Transverse colon (tissue), 4 donors: Measurements from ENCODE around the gene METTL9. TPM values are rescaled to one million over a fixed set of nuclear protein-coding genes. Genes with fewer than 3 reads are reported as not detected.
A peak's percentile ranks its signal among the peaks of the same experiment; 100 is the strongest.

Experiments used
- DNase-seq: peaks from one replicate; pipeline ENCODE4 v3.0.0-alpha.2; 2019
- H3K27ac ChIP-seq, 4 donors: fragments of 200-600 bp; sonication (generic); 2 replicates each; pipeline ENCODE4 v1.5.1; 2016 to 2018; ENCODE audit warnings: inconsistent platforms in 4 of 4
- H3K27me3 ChIP-seq: fragments of 200-600 bp; sonication (generic); 2 replicates; pipeline ENCODE4 v1.5.1; 2017; ENCODE audit warnings: inconsistent platforms
- H3K36me3 ChIP-seq, 4 donors: fragments of 200-600 bp; sonication (generic); 2 replicates each; pipeline ENCODE4 v1.5.1; 2017 to 2019; ENCODE audit warnings: inconsistent platforms in 4 of 4
- H3K4me1 ChIP-seq, 4 donors: fragments of 200-600 bp; sonication (generic); 2 replicates each; pipeline ENCODE4 v1.5.1; 2017 to 2020; ENCODE audit warnings: inconsistent platforms in 4 of 4
- H3K4me3 ChIP-seq, 4 donors: fragments of 200-600 bp; sonication (generic); 1 replicate in 1 of 4; 2 replicates in 3 of 4; pipeline versions ENCODE4 v1.5.1 to v1.6.1; 2017 to 2019; ENCODE audit warnings: inconsistent platforms in 4 of 4
- H3K9me3 ChIP-seq, 2 donors: fragments of 200-600 bp; sonication (generic); 2 replicates each; pipeline ENCODE4 v1.5.1; 2017 to 2019; ENCODE audit warnings: inconsistent platforms in 2 of 2
- CTCF ChIP-seq, 5 experiments: fragments of 200-600 bp in 3 of 5; fragments of 450-650 bp in 2 of 5; sonication (generic) in 3 of 5; IDR thresholded peaks; 1 replicate in 2 of 5; 2 replicates in 3 of 5; pipeline ENCODE4 v1.5.1; 2016 to 2017; ENCODE audit warnings: antibody characterized with exemption in 5 of 5, inconsistent platforms in 3 of 5, mild to moderate bottlenecking in 2 of 5, moderate library complexity in 1 of 5
- EP300 ChIP-seq: sonication (generic); formaldehyde crosslinking; IDR thresholded peaks from one replicate; pipeline ENCODE4 v1.6.1; 2017; ENCODE audit warnings: antibody characterized with exemption, low read depth
- POLR2A ChIP-seq: fragments of 450-650 bp; IDR thresholded peaks from one replicate; pipeline ENCODE4 v1.6.1; 2016; ENCODE audit warnings: antibody characterized with exemption, mild to moderate bottlenecking, moderate library complexity
- POLR2AphosphoS5 ChIP-seq, 3 donors: sonication (generic); formaldehyde crosslinking; IDR thresholded peaks; one replicate each; pipeline ENCODE4 v1.6.1; 2016; ENCODE audit warnings: antibody characterized with exemption in 3 of 3
- WGBS, 2 donors: methylation state at CpG; one replicate each; pipeline ENCODE4 v1.1.5; 2018; ENCODE audit warnings: low coverage in 1 of 2; 5-methylcytosine and 5-hydroxymethylcytosine counted together
- in situ Hi-C, 4 donors: fragments of 200-750 bp; cut with MboI; loops; one replicate each; pipeline versions ENCODE4 v1.15.0 to v1.15.1; 2017; ENCODE audit warnings: low sequenced_read_pairs in 3 of 4, low pct_ligation_motif_present in 1 of 4, low pct_unique_long_range_greater_than_20kb in 1 of 4
- intact Hi-C: fragments of 100-400 bp; cut with DNase I; formaldehyde crosslinking; loops from one replicate; pipeline ENCODE4 v1.15.1; 2023; ENCODE audit warnings: low total_unique reads
- total RNA-seq, 4 donors: library from RNA; depleted of rRNA; stranded (reverse); fragments of >200 nt; gene quantifications; one replicate each; pipeline ENCODE4 v1.1.0, GENCODE V29; 2016

Gene METTL9
- total RNA-seq, 4 donors from 2014 or later = 41.9 to 116 (median 67.5) TPM

GRCh38 chr16:21644674-21645073, 45.3 kb downstream of the METTL9 start:
- no peak for DNase-seq
- 77 to 83% methylated on average over 4 of the region's 4 CpGs for WGBS, 2 donors
- TF ChIP-seq CTCF (IDR thresholded peaks at IDR 0.05) (no peak), EP300 (no peak), POLR2AphosphoS5 (IDR thresholded peaks at IDR 0.05) (no peak), POLR2A (no peak)

GRCh38 chr16:21645261-21645721, 45.9 kb downstream of the METTL9 start:
- H3K27ac ChIP-seq = peak overlapping the region; percentile 60 to 66 (median 62)
- intact Hi-C loops = loop anchor here (10.0 kb wide), 1 partner anchor 60 kb away; no protein-coding TSS in a partner anchor
- H3K4me3 ChIP-seq = peak overlapping the region in 3 of 4 donors; percentile 11 to 28 (median 19)

More at GRCh38 chr16:21644674-21645073, 45.3 kb downstream of the METTL9 start:
- Histone ChIP-seq H3K4me1 (peaks cover 4 to 23% (median 14%) of the 10 kb centered on the region in 4 donors), H3K27me3 (no peaks in the 10 kb centered on the region), H3K4me3 (no peak overlapping the region), H3K27ac (peak overlapping the region; percentile 60 to 66 (median 62)), H3K36me3 (no peaks in the 10 kb centered on the region), H3K9me3 (no peaks in the 10 kb centered on the region)
- intact Hi-C loops = loop anchor here (10.0 kb wide), 1 partner anchor 60 kb away; no protein-coding TSS in a partner anchor
- in situ Hi-C loops = loop anchor here in 1 of 4 donors (10.0 kb wide), 1 partner anchor 50 kb away; the partner anchor contains the start of gene METTL9

GRCh38 chr16:21646091-21646490, 46.7 kb downstream of the METTL9 start:
- WGBS, 2 donors = 64 to 73% methylated on average over 5 of the region's 5 CpGs
- no peaks in the 10 kb centered on the region for H3K9me3 ChIP-seq
- peak overlapping the region; percentile 60 to 66 (median 62) for H3K27ac ChIP-seq
- in situ Hi-C loops (loop anchor here in 1 of 4 donors (10.0 kb wide), 1 partner anchor 51 kb away; the partner anchor contains the start of gene METTL9), intact Hi-C loops (loop anchor here (10.0 kb wide), 1 partner anchor 61 kb away; no protein-coding TSS in a partner anchor)
- peaks cover 4 to 23% (median 14%) of the 10 kb centered on the region in 4 donors for H3K4me1 ChIP-seq
- DNase-seq = no peak
- TF ChIP-seq POLR2A (no peak), EP300 (no peak), POLR2AphosphoS5 (IDR thresholded peaks at IDR 0.05) (no peak), CTCF (IDR thresholded peaks at IDR 0.05) (no peak)
- H3K36me3 ChIP-seq = no peaks in the 10 kb centered on the region
- H3K4me3 ChIP-seq = peak overlapping the region in 1 of 4 donors; percentile 28
- no peaks in the 10 kb centered on the region for H3K27me3 ChIP-seq

More at GRCh38 chr16:21645261-21645721, 45.9 kb downstream of the METTL9 start:
- DNase-seq = no peak
- TF ChIP-seq POLR2A (no peak), POLR2AphosphoS5 (IDR thresholded peaks at IDR 0.05) (no peak), EP300 (no peak), CTCF (IDR thresholded peaks at IDR 0.05) (no peak)
- no peaks in the 10 kb centered on the region for H3K27me3 ChIP-seq
- H3K4me1 ChIP-seq = peaks cover 4 to 23% (median 14%) of the 10 kb centered on the region in 4 donors
- 50 to 59% methylated on average over 8 to 9 of the region's 9 CpGs for WGBS, 2 donors
- no peaks in the 10 kb centered on the region for H3K36me3 ChIP-seq
- in situ Hi-C loops = loop anchor here in 1 of 4 donors (10.0 kb wide), 1 partner anchor 50 kb away; the partner anchor contains the start of gene METTL9
- no peaks in the 10 kb centered on the region for H3K9me3 ChIP-seq

- peak; percentile 62 for DNase-seq
- in situ Hi-C loops (loop anchor here in 1 of 4 donors (10.0 kb wide), 1 partner anchor 52 kb away; the partner anchor contains the start of gene METTL9), intact Hi-C loops (loop anchor here (10.0 kb wide), 1 partner anchor 62 kb away; no protein-coding TSS in a partner anchor)
- no peak overlapping the region for H3K4me3 ChIP-seq
- no peaks in the 10 kb centered on the region for H3K27me3 ChIP-seq
- no peaks in the 10 kb centered on the region for H3K9me3 ChIP-seq
- no peak for TF ChIP-seq CTCF (IDR thresholded peaks at IDR 0.05)
- no peak for TF ChIP-seq POLR2A
- no peak for TF ChIP-seq EP300
- no peak for TF ChIP-seq POLR2AphosphoS5 (IDR thresholded peaks at IDR 0.05)
- H3K4me1 ChIP-seq = peaks cover 4 to 23% (median 14%) of the 10 kb centered on the region in 4 donors
- H3K36me3 ChIP-seq = no peaks in the 10 kb centered on the region
- peak overlapping the region; percentile 60 to 66 (median 62) for H3K27ac ChIP-seq
- WGBS, 2 donors = 70 to 80% methylated on average over 2 to 18 of the region's 18 CpGs
Observed at GRCh38 chr16:21646721-21647561, 47.6 kb downstream of the METTL9 start.
